A673 (cell line): ENCODE results near the gene PNLDC1. TPM values are rescaled to one million over a fixed set of nuclear protein-coding genes. Genes with fewer than 3 reads are reported as not detected.

Source experiments
- BruUV-seq: library from RNA; stranded (reverse); fragments of 400-500 nt; replicated peaks from 2 replicates; lab custom pipeline; 2021; lab: Mats Ljungman, UMichigan
- CTCF ChIA-PET: fragments of 300-600 bp; sonication (Branson Sonifier 250); formaldehyde crosslinking; loops from one replicate; lab custom pipeline; 2022; ENCODE audit warnings: antibody characterized with exemption; lab: Charles Lee
- POLR2A ChIA-PET: fragments of 300-600 bp; sonication (Branson Sonifier 250); formaldehyde crosslinking; loops from one replicate; lab custom pipeline; 2022; ENCODE audit warnings: antibody characterized with exemption; ENCODE audit not compliant: low non-redundant PET; lab: Charles Lee
- DNase-seq: peaks from one replicate; pipeline ENCODE4 v3.0.0-alpha.2; 2015; ENCODE audit warnings: low spot score
- H3K27ac ChIP-seq: fragments of 200-600 bp; sonication (generic); 2 replicates; pipeline ENCODE4 v1.5.1; 2016; ENCODE audit warnings: mixed run types, low read depth, mild to moderate bottlenecking, mixed read lengths, antibody characterized with exemption, low read length; ENCODE audit not compliant: poor library complexity, severe bottlenecking
- H3K27me3 ChIP-seq: fragments of 200-600 bp; sonication (generic); replicated peaks from 2 replicates; pipeline ENCODE4 v1.6.1; 2017; ENCODE audit warnings: mixed run types, low read depth, mild to moderate bottlenecking, mixed read lengths, antibody characterized with exemption, low read length; ENCODE audit not compliant: insufficient read depth, poor library complexity
- H3K36me3 ChIP-seq: fragments of 200-600 bp; sonication (generic); 2 replicates; pipeline ENCODE4 v1.6.1; 2016; ENCODE audit warnings: mixed run types, mild to moderate bottlenecking, mixed read lengths, antibody characterized with exemption, low read length; ENCODE audit not compliant: insufficient read depth, poor library complexity, severe bottlenecking
- H3K4me1 ChIP-seq: fragments of 200-600 bp; sonication (generic); 2 replicates; pipeline ENCODE4 v1.6.1; 2017; ENCODE audit warnings: mixed run types, mild to moderate bottlenecking, mixed read lengths, antibody characterized with exemption, low read length; ENCODE audit not compliant: insufficient read depth, poor library complexity, severe bottlenecking
- H3K4me3 ChIP-seq: fragments of 200-600 bp; sonication (generic); 2 replicates; pipeline ENCODE4 v1.5.1; 2016; ENCODE audit warnings: low read depth, mixed run types, mild to moderate bottlenecking, mixed read lengths, low read length; ENCODE audit not compliant: poor library complexity, severe bottlenecking
- H3K9me3 ChIP-seq: fragments of 200-600 bp; sonication (generic); 2 replicates; pipeline ENCODE4 v1.6.1; 2016; ENCODE audit warnings: mixed run types, low read depth, mild to moderate bottlenecking, mixed read lengths, antibody characterized with exemption, low read length; ENCODE audit not compliant: poor library complexity, severe bottlenecking
- EZH2 ChIP-seq: fragments of 200-600 bp; sonication (generic); IDR thresholded peaks from 2 replicates; pipeline ENCODE4 v1.6.1; 2017; ENCODE audit warnings: borderline replicate concordance, low read depth, mild to moderate bottlenecking, mixed read lengths, antibody characterized with exemption, low read length; ENCODE audit not compliant: poor library complexity, severe bottlenecking
- intact Hi-C: fragments of 100-400 bp; cut with micrococcal nuclease; formaldehyde crosslinking; loops from one replicate; pipeline ENCODE4 v1.10.0; 2022; ENCODE audit not compliant: unreplicated experiment
- total RNA-seq: library from RNA; stranded (reverse); gene quantifications from 2 replicates; pipeline ENCODE4 v1.2.3, GENCODE V29; 2021
- TF ChIP-seq, protein P1 (sequence below): fragments of 300-800, 200-600 bp; sonication (generic); conservative IDR thresholded peaks from 2 replicates; pipeline ENCODE4 v1.5.1; 2017; ENCODE audit warnings: low read depth, mild to moderate bottlenecking, antibody characterized with exemption, low read length, moderate library complexity, mixed read lengths

PNLDC1 gene
- total RNA-seq, 1 experiment from 2014 or later, result 0.58 TPM

DNA sequence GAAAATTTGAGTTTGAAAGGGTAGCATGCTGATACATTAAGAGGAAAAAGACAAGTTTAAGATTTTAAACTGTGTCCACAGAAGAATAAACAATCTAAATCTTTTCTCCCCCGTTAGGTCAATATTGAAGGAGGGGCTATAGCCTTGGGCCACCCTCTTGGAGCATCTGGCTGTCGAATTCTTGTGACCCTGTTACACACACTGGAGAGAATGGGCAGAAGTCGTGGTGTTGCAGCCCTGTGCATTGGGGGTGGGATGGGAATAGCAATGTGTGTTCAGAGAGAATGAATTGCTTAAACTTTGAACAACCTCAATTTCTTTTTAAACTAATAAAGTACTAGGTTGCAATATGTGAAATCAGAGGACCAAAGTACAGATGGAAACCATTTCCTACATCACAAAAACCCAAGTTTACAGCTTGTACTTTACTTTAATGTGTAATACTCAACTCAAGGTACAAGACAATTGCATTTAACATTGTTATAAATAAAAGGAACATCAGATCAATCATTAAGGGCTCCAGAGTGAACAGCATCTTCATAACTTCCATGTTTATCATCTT is 21.5 kb upstream of the PNLDC1 start:
- Histone ChIP-seq H3K27ac (no peak overlapping the region), H3K4me1 (no peaks in the 10 kb centered on the region), H3K27me3 (no peaks in the 10 kb centered on the region), H3K9me3 (no peaks in the 10 kb centered on the region), H3K36me3 (peaks cover 100% of the 10 kb centered on the region), H3K4me3 (no peak overlapping the region)
- BruUV-seq, result TSS peak; percentile 58
- TF ChIP-seq, protein P1, sequence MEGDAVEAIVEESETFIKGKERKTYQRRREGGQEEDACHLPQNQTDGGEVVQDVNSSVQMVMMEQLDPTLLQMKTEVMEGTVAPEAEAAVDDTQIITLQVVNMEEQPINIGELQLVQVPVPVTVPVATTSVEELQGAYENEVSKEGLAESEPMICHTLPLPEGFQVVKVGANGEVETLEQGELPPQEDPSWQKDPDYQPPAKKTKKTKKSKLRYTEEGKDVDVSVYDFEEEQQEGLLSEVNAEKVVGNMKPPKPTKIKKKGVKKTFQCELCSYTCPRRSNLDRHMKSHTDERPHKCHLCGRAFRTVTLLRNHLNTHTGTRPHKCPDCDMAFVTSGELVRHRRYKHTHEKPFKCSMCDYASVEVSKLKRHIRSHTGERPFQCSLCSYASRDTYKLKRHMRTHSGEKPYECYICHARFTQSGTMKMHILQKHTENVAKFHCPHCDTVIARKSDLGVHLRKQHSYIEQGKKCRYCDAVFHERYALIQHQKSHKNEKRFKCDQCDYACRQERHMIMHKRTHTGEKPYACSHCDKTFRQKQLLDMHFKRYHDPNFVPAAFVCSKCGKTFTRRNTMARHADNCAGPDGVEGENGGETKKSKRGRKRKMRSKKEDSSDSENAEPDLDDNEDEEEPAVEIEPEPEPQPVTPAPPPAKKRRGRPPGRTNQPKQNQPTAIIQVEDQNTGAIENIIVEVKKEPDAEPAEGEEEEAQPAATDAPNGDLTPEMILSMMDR, result no peak
- TF ChIP-seq EZH2, result no peak
- DNase-seq, result no peak
- CTCF ChIA-PET, result no interaction called here
- intact Hi-C loops, result no loop called here
- POLR2A ChIA-PET, result no interaction called here

DNA sequence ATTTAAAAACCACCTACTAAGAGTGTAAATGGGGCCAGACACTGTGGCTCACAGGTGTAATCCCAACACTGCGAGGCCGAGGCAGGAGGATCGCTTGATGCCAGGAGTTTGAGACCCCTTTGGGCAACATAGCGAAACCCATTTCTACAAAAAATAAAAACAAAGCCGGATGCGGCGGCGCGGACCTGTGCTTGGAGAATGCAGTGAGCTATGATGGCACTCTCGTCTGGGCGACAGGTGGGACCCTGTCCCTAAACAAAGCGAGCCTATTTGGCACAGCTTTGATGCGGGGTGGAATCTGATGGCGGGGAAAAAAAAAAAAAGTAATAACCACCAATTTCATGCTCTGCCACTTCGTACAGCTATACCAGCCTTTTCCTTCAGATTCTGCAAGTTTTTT is 11.8 kb upstream of the PNLDC1 start:
- intact Hi-C loops, result loop anchor here (2.0 kb wide), 1 partner anchor 97 kb away; no protein-coding TSS in a partner anchor
- H3K4me1 ChIP-seq, result peaks cover 23% of the 10 kb centered on the region
- H3K27me3 ChIP-seq, result no peaks in the 10 kb centered on the region
- DNase-seq, result no peak
- ChIA-PET CTCF (no interaction called here), POLR2A (no interaction called here)
- H3K36me3 ChIP-seq, result peaks cover 67% of the 10 kb centered on the region
- H3K9me3 ChIP-seq, result no peaks in the 10 kb centered on the region
- H3K27ac ChIP-seq, result peak overlapping the region; percentile 91
- TF ChIP-seq, protein P1, result no peak
- no peak for TF ChIP-seq EZH2
- H3K4me3 ChIP-seq, result peak overlapping the region; percentile 88
- TSS peak; percentile 33 for BruUV-seq

DNA sequence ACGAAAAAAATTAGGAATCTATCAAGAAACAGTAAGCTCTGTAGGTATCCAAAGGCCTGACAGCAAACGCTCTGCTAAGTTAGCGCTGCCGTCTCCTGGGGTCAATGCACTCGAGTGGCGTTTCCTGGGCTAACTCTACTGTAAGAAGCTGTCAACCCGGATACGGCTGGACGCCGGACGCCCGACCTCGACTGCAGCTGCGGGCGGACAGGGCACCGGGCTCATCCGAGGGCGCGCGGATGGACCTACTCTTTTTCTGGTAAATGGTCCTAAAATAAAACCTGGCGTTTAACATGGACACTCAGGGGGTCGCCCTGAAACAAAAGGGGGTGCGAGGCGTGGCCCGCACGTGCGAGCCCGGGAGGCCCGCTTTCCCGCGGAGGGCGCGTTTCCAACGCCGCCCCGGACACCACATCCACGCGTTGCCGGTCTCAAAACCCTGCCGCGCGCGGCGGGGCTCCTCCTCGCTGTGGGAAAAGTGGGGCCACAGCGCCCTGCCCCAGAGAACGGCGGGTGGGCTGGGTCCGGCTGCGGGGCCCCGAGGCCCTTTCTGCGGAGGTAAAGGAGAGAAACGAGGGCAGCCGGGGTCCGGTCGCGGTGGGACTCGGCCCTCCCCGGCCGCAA is 11.2 kb upstream of the PNLDC1 start:
- peaks cover 23% of the 10 kb centered on the region for H3K4me1 ChIP-seq
- H3K9me3 ChIP-seq, result no peaks in the 10 kb centered on the region
- H3K27ac ChIP-seq, result peak overlapping the region; percentile 91
- intact Hi-C loops, result loop anchor here (1.0 to 2.0 kb wide), 2 partner anchors 62 to 98 kb away; partner anchors contain the start of gene WTAP
- ChIA-PET POLR2A (no interaction called here), CTCF (no interaction called here)
- H3K27me3 ChIP-seq, result no peaks in the 10 kb centered on the region
- DNase-seq, result peak; percentile 15
- H3K4me3 ChIP-seq, result peak overlapping the region; percentile 88
- peaks cover 64% of the 10 kb centered on the region for H3K36me3 ChIP-seq
- TF ChIP-seq, protein P1, result no peak
- no peak for TF ChIP-seq EZH2
- no TSS peak for BruUV-seq
